ENCODE results near the gene ANGPTL4. TPM values are rescaled to one million over a fixed set of nuclear protein-coding genes. Genes with fewer than 3 reads are reported as not detected.
A peak's percentile ranks its signal among the peaks of the same experiment; 100 is the strongest.

The ANGPTL4 gene
- total and polyA plus RNA-seq, 2 of the 13 experiments (the other 11 are each of a cell fraction or from before 2014, with no cell fraction given), result 0.80 to 21.7 TPM

DNA sequence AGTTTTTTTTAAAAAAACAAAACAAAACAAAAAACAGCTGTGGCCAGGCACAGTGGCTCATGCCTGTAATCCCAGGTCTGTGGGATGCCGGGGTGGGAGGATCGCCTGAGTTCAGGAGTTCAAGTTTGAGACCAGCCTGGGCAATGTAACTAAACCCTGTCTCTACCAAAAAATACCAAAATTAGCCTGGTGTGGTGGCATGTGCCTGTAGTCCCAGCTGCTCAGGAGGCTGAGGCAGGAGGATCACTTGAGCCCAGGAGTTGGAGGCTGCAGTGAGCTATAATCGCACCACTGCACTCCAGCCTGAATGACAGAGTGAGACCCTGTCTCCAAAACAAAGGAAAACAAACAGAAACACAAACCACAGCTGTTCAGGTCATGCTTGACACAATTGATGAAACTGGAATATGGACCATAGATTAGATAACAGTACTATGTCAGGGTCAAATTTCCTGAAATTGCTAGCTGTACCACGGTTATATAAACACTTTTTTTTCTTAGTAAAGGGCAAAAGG lies 6.9 kb upstream of the ANGPTL4 start (continued):
- TF ChIP-seq ZBED4 (CRISPR knock-in tag; IDR thresholded peaks at IDR 0.05; ENCODE audit: borderline replicate concordance) (0 out of 2 replicates have a peak, but pooled peaks have one; percentile 70), ZFP37 (CRISPR knock-in tag; IDR thresholded peaks at IDR 0.05; ENCODE audit: borderline replicate concordance) (0 out of 2 replicates have a peak, but pooled peaks have one; percentile 33), KLF16 (CRISPR knock-in tag; IDR thresholded peaks at IDR 0.05) (peak in 1 of 2 experiments; percentile 62; a peak in 1 of 4 replicates), TFAP4 (IDR thresholded peaks at IDR 0.05; ENCODE audit: borderline replicate concordance, low read depth) (peak; percentile 99), ELF3 (CRISPR knock-in tag; IDR thresholded peaks at IDR 0.05) (peak; percentile 92), ZNF713 (CRISPR knock-in tag; IDR thresholded peaks at IDR 0.05) (0 out of 2 replicates have a peak, but pooled peaks have one; percentile 40), ZSCAN12 (CRISPR knock-in tag; IDR thresholded peaks at IDR 0.05) (no peak), ZNF788 (CRISPR knock-in tag; IDR thresholded peaks at IDR 0.05; ENCODE audit: borderline replicate concordance) (peak; percentile 71; the same call in 1 of the 2 replicates), ZNF567 (CRISPR knock-in tag; IDR thresholded peaks at IDR 0.05; ENCODE audit: borderline replicate concordance) (no peak), ZNF18 (CRISPR knock-in tag; IDR thresholded peaks at IDR 0.05; ENCODE audit: insufficient replicate concordance) (no peak), REPIN1 (CRISPR knock-in tag; IDR thresholded peaks at IDR 0.05; ENCODE audit: borderline replicate concordance, low read depth) (peak; percentile 94), CTCF (CRISPR knock-in tag; IDR thresholded peaks at IDR 0.05) (peak; percentile 12; the same call in 1 of the 2 replicates), CEBPB (IDR thresholded peaks at IDR 0.05; ENCODE audit: borderline replicate concordance, low read depth, low read length) (peak; percentile 58; the same call in 1 of the 2 replicates), MXD3 (CRISPR knock-in tag; IDR thresholded peaks at IDR 0.05) (no peak)
- TF ChIP-seq, protein P1, sequence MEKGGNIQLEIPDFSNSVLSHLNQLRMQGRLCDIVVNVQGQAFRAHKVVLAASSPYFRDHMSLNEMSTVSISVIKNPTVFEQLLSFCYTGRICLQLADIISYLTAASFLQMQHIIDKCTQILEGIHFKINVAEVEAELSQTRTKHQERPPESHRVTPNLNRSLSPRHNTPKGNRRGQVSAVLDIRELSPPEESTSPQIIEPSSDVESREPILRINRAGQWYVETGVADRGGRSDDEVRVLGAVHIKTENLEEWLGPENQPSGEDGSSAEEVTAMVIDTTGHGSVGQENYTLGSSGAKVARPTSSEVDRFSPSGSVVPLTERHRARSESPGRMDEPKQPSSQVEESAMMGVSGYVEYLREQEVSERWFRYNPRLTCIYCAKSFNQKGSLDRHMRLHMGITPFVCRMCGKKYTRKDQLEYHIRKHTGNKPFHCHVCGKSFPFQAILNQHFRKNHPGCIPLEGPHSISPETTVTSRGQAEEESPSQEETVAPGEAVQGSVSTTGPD (CRISPR knock-in tag; IDR thresholded peaks at IDR 0.05), result peak; percentile 50; the same call in 1 of the 2 replicates
- TF ChIP-seq, protein P2, sequence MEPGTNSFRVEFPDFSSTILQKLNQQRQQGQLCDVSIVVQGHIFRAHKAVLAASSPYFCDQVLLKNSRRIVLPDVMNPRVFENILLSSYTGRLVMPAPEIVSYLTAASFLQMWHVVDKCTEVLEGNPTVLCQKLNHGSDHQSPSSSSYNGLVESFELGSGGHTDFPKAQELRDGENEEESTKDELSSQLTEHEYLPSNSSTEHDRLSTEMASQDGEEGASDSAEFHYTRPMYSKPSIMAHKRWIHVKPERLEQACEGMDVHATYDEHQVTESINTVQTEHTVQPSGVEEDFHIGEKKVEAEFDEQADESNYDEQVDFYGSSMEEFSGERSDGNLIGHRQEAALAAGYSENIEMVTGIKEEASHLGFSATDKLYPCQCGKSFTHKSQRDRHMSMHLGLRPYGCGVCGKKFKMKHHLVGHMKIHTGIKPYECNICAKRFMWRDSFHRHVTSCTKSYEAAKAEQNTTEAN (CRISPR knock-in tag; conservative IDR thresholded peaks at IDR 0.05), result peak; percentile 92
